A375 (cell line): ENCODE measurements around the gene TFB2M. TPM values are rescaled to one million over a fixed set of nuclear protein-coding genes. Genes with fewer than 3 reads are reported as not detected.

Source experiments
- small RNA-seq: library from RNA; depleted of rRNA; stranded (forward); fragments of <200 nt; gene quantifications from one replicate; pipeline ENCODE3, GENCODE V24; 2014
- total RNA-seq: library from RNA; depleted of rRNA; stranded (reverse); fragments of >200 nt; shearing (Covaris generic); gene quantifications from 2 replicates; pipeline ENCODE4 v1.2.3, GENCODE V29; 2014; rRNA removed

Gene TFB2M, protein sequence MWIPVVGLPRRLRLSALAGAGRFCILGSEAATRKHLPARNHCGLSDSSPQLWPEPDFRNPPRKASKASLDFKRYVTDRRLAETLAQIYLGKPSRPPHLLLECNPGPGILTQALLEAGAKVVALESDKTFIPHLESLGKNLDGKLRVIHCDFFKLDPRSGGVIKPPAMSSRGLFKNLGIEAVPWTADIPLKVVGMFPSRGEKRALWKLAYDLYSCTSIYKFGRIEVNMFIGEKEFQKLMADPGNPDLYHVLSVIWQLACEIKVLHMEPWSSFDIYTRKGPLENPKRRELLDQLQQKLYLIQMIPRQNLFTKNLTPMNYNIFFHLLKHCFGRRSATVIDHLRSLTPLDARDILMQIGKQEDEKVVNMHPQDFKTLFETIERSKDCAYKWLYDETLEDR
- total RNA-seq = 60.6 and 63.3 TPM in 2 replicates

DNA sequence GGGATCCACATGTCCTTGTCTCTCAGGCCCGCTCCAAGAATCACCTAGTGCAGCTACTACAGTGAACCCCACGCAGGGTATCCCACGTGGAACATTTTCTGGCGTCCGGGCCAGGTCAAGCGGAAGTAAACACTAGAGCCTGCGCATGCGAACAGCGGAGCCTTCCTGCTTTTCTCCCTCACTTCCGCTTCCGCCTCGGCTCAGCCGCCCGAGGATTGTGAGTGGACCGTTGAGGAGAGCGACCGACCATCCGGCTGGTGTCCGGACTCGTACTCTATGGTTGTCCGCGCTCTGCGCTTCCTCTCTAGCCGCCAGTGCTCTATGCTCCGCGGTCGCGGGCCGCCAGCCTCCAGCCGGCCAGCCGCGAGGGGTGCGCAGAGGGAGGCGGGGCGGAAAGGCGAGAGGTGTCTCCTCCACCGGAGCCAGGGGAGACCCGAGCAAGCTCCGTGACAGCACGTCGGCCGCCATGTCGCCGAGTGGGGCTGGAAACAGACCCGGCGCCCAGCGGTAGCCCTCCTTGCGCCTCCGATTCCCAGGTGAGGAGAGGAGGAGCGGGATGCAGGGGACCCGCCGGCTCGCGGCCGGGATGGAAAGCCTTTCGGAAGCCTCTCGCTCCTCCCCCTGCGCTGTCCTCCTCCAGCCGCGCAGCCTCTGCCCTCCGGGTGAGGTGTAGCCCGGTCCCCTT, at the start of gene TFB2M, which contains the start of gene CNST:
TFB2M (minus strand) TSS at position 134 of the 685 bp plus-strand sequence; CDS start at position 11, 123 bp downstream.
CNST (plus strand) TSS at position 329 of the 685 bp plus-strand sequence. CDS start 25,107 bp downstream, outside the sequence.

GRCh38 chr1:246506674-246507481, 59.2 kb downstream of the TFB2M start, which contains the start of gene SMYD3:
SMYD3 (minus strand) TSS chr1:246507279.

Small RNA genes lying within 50 kb of the gene (small RNA-seq; reads per million reads assigned to genes)
- not detected for gene AL356583.2

Other genes starting within 250 kb of the TFB2M start
- 25.9 and 29.7 TPM in 2 replicates for gene SMYD3, start 59.0 kb downstream of the TFB2M start, total RNA-seq
- 22.5 and 25.9 TPM in 2 replicates for gene CNST, start 195 bp upstream of the TFB2M start, total RNA-seq
- 54.3 and 54.7 TPM in 2 replicates for gene SCCPDH, start 158.1 kb upstream of the TFB2M start, total RNA-seq